ENCODE measurements around the gene TGM6.

The TGM6 gene

GRCh38 chr20:2470423-2471193 lies 89.9 kb downstream of the TGM6 start, which contains the start of gene SNRPB:
Gene SNRPB (minus strand): TSS chr20:2470789. CDS start chr20:2470690, 99 bp downstream.
- WGBS: 2% methylated on average over 53 of the region's 53 CpGs
- peak within 1 kb of the TSS; percentile 93 to 94 for H3K4me3 ChIP-seq (ENCODE audit: insufficient read depth in 1 of 2, low read depth in 1 of 2, low read length in 2 of 2)

DNA sequence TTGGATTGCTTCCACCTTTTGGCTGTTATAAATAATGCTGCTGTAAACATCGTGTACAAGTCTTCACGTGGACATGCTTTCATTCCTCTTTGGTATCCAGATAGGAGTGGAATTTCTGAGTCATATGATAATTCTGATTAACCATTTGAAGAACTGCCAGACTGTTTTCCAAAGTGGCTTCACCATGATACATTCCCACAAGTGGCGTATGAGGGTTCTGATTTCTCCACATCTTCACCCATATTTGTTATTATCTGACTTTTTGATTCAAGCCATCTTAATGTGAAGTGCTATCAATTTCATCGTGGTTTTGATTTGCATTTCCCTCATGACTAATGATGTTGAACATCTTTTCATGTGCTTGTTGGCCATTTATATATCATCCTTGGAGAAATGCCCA lies 92.8 kb downstream of the TGM6 start:
- Histone ChIP-seq H4K91ac (ENCODE audit: low read length) (no peak overlapping the region), H3K4me3 (ENCODE audit: insufficient read depth in 1 of 2, low read depth in 1 of 2, low read length in 2 of 2) (no peak overlapping the region), H3K9ac (ENCODE audit: low read length) (no peak overlapping the region), H3K14ac (ENCODE audit: low read length in 2 of 2) (no peak overlapping the region), H3K27me3 (ENCODE audit: control insufficient read depth in 1 of 2, insufficient read depth in 1 of 2, low read length in 2 of 2) (no peaks in the 10 kb centered on the region), H3K9me3 (ENCODE audit: control insufficient read depth, low read length) (no peaks in the 10 kb centered on the region), H3K23ac (ENCODE audit: low read length in 2 of 2) (no peak overlapping the region), H2AK5ac (ENCODE audit: low read length, severe bottlenecking) (no peak overlapping the region), H2BK15ac (ENCODE audit: low read depth, poor library complexity, severe bottlenecking) (no peak overlapping the region), H4K8ac (ENCODE audit: low read length) (no peak overlapping the region), H3K36me3 (ENCODE audit: control insufficient read depth in 1 of 2, insufficient read depth in 2 of 2, low read depth in 1 of 2, low read length in 2 of 2) (peaks cover 5 to 20% of the 10 kb centered on the region in 2 experiments), H3K4me2 (ENCODE audit: low read length, poor library complexity, severe bottlenecking) (no peak overlapping the region), H3K27ac (ENCODE audit: low read length, poor library complexity, severe bottlenecking) (no peak overlapping the region), H3K18ac (ENCODE audit: low read depth in 1 of 2, low read length in 2 of 2) (no peak overlapping the region), H3K4me1 (ENCODE audit: control insufficient read depth, insufficient read depth, low read depth, low read length) (peaks cover 3% of the 10 kb centered on the region), H2AFZ (ENCODE audit: low read depth, low read length) (no peak overlapping the region), H3K79me1 (replicated peaks; ENCODE audit: low read length, poor library complexity, severe bottlenecking) (no peaks in the 10 kb centered on the region), H2BK120ac (ENCODE audit: low read depth, low read length) (no peak overlapping the region), H2BK12ac (ENCODE audit: low read length in 2 of 2) (no peak overlapping the region), H3K4ac (ENCODE audit: low read depth in 1 of 2, low read length in 2 of 2) (no peak overlapping the region), H2BK5ac (ENCODE audit: low read depth, low read length, poor library complexity, severe bottlenecking) (no peak overlapping the region)
- WGBS: 67% methylated on average over 2 of the region's 4 CpGs
- peak; percentile 79 for DNase-seq

More at GRCh38 chr20:2470423-2471193, 89.9 kb downstream of the TGM6 start, which contains the start of gene SNRPB:
- Histone ChIP-seq H2BK12ac (ENCODE audit: low read length in 2 of 2) (peak within 1 kb of the TSS in 1 of 2 experiments; percentile 26), H3K18ac (ENCODE audit: low read depth in 1 of 2, low read length in 2 of 2) (peak within 1 kb of the TSS; percentile 95 to 97), H2BK5ac (ENCODE audit: low read depth, low read length, poor library complexity, severe bottlenecking) (peak within 1 kb of the TSS; percentile 99), H2BK120ac (ENCODE audit: low read depth, low read length) (peak within 1 kb of the TSS; percentile 80), H2AFZ (ENCODE audit: low read depth, low read length) (peak within 1 kb of the TSS; percentile 93), H4K91ac (ENCODE audit: low read length) (peak within 1 kb of the TSS; percentile 97), H3K36me3 (ENCODE audit: control insufficient read depth in 1 of 2, insufficient read depth in 2 of 2, low read depth in 1 of 2, low read length in 2 of 2) (peaks cover 11 to 28% of the 10 kb centered on the region in 2 experiments), H3K14ac (ENCODE audit: low read length in 2 of 2) (peak within 1 kb of the TSS in 1 of 2 experiments; percentile 91), H3K27me3 (ENCODE audit: control insufficient read depth in 1 of 2, insufficient read depth in 1 of 2, low read length in 2 of 2) (no peaks in the 10 kb centered on the region), H3K23ac (ENCODE audit: low read length in 2 of 2) (peak within 1 kb of the TSS in 1 of 2 experiments; percentile 79), H4K8ac (ENCODE audit: low read length) (peak within 1 kb of the TSS; percentile 98), H3K9ac (ENCODE audit: low read length) (peak within 1 kb of the TSS; percentile 99), H3K27ac (ENCODE audit: low read length, poor library complexity, severe bottlenecking) (peak within 1 kb of the TSS; percentile 95), H2BK15ac (ENCODE audit: low read depth, poor library complexity, severe bottlenecking) (no peak within 1 kb of the TSS), H3K79me1 (replicated peaks; ENCODE audit: low read length, poor library complexity, severe bottlenecking) (peaks cover 4% of the 10 kb centered on the region), H3K4me1 (ENCODE audit: control insufficient read depth, insufficient read depth, low read depth, low read length) (peaks cover 6% of the 10 kb centered on the region), H2AK5ac (ENCODE audit: low read length, severe bottlenecking) (peak within 1 kb of the TSS; percentile 78), H3K4me2 (ENCODE audit: low read length, poor library complexity, severe bottlenecking) (peak within 1 kb of the TSS; percentile 96), H3K4ac (ENCODE audit: low read depth in 1 of 2, low read length in 2 of 2) (peak within 1 kb of the TSS; percentile 93 to 99), H3K9me3 (ENCODE audit: control insufficient read depth, low read length) (no peaks in the 10 kb centered on the region)
- DNase-seq: peak; percentile 99

GRCh38 chr20:2475850-2476741 lies 95.4 kb downstream of the TGM6 start:
- Histone ChIP-seq H3K27ac (ENCODE audit: low read length, poor library complexity, severe bottlenecking) (no peak overlapping the region), H3K18ac (ENCODE audit: low read depth in 1 of 2, low read length in 2 of 2) (no peak overlapping the region), H3K27me3 (ENCODE audit: control insufficient read depth in 1 of 2, insufficient read depth in 1 of 2, low read length in 2 of 2) (no peaks in the 10 kb centered on the region), H2BK12ac (ENCODE audit: low read length in 2 of 2) (no peak overlapping the region), H3K4ac (ENCODE audit: low read depth in 1 of 2, low read length in 2 of 2) (no peak overlapping the region), H2BK120ac (ENCODE audit: low read depth, low read length) (no peak overlapping the region), H4K8ac (ENCODE audit: low read length) (no peak overlapping the region), H2BK5ac (ENCODE audit: low read depth, low read length, poor library complexity, severe bottlenecking) (no peak overlapping the region), H3K23ac (ENCODE audit: low read length in 2 of 2) (no peak overlapping the region), H3K4me3 (ENCODE audit: insufficient read depth in 1 of 2, low read depth in 1 of 2, low read length in 2 of 2) (no peak overlapping the region), H2AK5ac (ENCODE audit: low read length, severe bottlenecking) (no peak overlapping the region), H4K91ac (ENCODE audit: low read length) (no peak overlapping the region), H3K9ac (ENCODE audit: low read length) (no peak overlapping the region), H3K36me3 (ENCODE audit: control insufficient read depth in 1 of 2, insufficient read depth in 2 of 2, low read depth in 1 of 2, low read length in 2 of 2) (peaks cover 5 to 39% of the 10 kb centered on the region in 2 experiments), H3K4me1 (ENCODE audit: control insufficient read depth, insufficient read depth, low read depth, low read length) (no peaks in the 10 kb centered on the region), H3K79me1 (replicated peaks; ENCODE audit: low read length, poor library complexity, severe bottlenecking) (peaks cover 6% of the 10 kb centered on the region), H3K9me3 (ENCODE audit: control insufficient read depth, low read length) (no peaks in the 10 kb centered on the region), H3K14ac (ENCODE audit: low read length in 2 of 2) (no peak overlapping the region), H2BK15ac (ENCODE audit: low read depth, poor library complexity, severe bottlenecking) (no peak overlapping the region), H2AFZ (ENCODE audit: low read depth, low read length) (no peak overlapping the region), H3K4me2 (ENCODE audit: low read length, poor library complexity, severe bottlenecking) (no peak overlapping the region)
- no peak for DNase-seq
- WGBS: 89% methylated on average over 8 of the region's 9 CpGs
